GM21515 (cell line): Measurements from ENCODE around the gene BCL2L2.
"Not testable (repeated sequence)": the region's sequence is repeated elsewhere in the genome, so short reads cannot be mapped to it uniquely, and the experiment has no call there.

Experiments used
- ATAC-seq: cut with Tn5 transposase; IDR thresholded peaks from one replicate; pipeline ENCODE4 v1.9.1; 2021; ENCODE audit not compliant: unreplicated experiment

Gene BCL2L2

DNA sequence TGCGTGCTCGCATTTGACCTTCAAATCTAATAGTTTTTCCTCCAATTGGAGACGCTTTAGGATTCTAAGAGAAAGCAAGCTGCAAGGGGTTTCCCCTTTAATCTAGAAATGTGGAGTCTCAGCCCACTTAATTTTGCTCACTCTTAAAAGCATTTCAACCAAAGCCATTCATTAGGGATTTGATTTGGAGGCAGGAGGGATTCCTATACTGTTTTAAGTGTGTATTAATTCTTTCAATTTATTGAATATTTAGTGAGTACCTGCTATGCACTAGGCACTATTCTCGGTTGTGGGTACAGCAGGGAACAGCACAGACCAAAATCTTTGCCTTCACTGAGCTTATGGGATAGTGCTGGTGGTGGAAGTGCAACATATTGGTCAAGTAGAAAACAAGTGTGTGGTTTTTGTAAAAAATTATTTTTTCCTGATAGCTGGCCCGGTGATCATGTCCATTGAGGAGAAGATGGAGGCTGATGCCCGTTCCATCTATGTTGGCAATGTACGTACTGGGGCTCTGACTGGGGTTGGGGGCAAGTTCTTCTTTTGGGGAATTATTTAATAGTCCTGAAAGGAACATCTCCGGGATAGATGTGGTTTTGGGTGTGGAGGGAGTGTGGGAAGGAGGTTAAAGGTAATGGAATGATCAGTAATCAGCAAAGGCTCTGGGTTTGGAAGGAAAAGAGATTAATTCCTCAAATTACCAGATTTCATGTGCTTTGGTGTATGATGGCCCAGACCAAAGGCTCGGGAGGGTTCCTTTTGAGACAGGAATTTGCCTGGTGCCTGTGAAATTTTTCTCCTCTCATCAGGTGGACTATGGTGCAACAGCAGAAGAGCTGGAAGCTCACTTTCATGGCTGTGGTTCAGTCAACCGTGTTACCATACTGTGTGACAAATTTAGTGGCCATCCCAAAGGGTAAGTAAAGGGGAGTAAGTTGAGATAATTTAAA, 16.2 kb downstream of the BCL2L2 start:
- ATAC-seq = no peak

GRCh38 chr14:23323838-23324454, 17.3 kb downstream of the BCL2L2 start:
- ATAC-seq = no peak

DNA sequence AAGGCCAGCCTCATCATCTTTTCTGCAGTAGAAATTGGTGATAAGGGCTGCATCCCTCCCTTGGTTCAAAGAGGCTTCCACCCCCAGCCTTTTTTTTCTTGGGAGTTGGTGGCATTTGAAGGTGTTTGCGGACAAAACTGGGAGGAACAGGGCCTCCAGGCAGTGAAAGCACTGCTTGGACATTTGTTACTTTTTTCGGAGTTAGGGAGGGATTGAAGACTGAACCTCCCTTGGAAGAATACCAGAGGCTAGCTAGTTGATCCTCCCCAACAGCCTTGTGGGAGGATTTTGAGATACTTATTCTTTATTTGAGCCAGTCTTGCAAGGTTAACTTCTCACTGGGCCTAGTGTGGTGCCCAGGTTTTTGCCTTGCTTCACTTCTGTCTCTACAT, 17.8 kb downstream of the BCL2L2 start:
- no peak for ATAC-seq

- no peak for ATAC-seq
Measured at GRCh38 chr14:23324993-23325392, 18.4 kb downstream of the BCL2L2 start.

- not testable (repeated sequence) for ATAC-seq
Measured at GRCh38 chr14:23325746-23326145, 19.1 kb downstream of the BCL2L2 start.

- no peak for ATAC-seq
Measured at GRCh38 chr14:23326491-23327332, 20.1 kb downstream of the BCL2L2 start.

DNA sequence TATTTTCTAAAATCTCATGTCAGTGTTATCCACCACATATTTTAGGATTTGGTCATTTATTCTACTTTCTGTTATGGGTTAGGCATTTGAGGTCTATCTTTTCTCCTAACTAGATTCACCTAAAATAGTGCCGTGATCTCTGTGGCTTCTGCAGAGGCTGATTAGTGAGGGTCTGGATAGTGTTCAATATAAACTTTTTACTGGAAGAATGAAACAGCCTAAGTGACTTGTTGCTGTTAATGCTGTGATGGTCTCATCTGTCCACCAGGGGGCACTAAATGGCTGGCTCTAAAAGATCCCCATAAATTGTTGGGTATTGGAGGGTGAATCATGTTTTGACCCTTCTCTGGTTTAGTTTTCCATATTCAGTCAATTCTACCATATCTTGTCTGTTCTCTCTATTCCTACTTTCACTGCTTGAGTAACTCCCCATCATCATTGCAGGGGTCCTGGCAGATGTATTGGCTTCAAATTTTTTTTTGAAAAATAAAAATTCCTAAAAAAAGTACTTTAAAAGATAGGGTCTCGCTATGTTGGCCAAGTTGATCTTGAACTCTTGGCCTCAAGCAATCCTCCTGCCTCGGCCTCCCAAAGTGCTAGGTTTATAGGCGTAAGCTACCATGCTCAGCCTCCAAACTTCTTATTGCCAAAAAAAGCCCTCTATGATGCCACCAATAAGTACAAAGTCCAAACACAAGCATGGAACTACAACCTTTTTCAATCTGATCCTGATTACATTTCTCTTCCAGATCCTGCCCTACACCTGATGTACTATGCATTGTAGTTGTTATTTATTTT, 21.5 kb downstream of the BCL2L2 start:
- ATAC-seq = no peak

DNA sequence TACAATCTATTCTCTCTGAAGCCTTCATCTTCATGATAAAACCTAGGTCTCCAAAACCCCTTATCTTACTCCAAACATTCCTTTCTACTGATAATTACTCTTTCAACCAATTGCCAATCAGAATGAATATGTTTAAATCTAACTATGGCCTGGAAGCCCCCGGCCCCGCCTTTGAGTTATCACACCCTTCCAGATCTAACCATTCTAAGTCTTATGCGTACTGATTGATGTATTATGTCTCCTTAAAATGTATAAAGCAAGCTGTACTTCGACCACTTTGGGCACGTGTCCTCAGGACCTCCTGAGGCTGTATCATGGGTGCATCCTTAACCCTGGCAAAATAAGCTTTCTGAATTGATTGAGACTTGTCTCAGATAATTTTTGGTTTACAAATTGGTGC, 29.0 kb downstream of the BCL2L2 start:
- ATAC-seq = no peak

DNA sequence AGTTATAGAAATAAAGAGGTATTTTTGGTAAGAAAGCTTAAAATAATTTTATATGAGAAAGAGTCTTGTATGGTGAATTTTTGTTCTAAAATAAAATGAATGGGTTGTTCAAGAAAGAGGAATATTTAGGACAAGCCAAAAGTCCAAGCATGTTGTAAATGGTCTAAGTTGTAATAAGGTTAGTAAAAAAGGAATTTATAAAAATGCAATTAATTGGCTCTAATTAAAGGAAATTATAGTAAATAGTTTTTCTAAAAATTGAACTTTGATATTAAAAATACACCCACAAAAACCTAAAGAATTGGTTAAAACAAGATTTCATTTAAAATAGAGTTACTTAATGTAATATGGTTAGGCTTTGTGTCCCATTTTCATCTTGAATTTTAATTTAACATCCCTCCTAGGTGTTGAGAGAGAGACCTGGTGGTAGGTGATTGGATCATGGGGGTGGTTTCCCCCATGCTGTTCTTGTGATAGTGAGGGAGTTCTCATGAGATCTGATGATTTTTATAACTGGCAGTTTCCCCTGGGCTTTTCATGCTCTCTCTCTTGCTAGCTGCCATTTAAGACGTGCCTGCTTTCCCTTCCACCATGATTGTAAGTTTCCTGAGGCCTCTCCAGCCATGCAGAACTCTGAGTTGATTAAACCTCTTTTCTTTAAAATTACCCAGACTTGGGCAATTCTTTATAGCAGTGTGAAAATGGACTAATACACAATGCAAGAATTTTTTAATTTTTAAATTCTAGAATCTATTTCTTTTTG, 33.1 kb downstream of the BCL2L2 start:
- ATAC-seq = no peak

DNA sequence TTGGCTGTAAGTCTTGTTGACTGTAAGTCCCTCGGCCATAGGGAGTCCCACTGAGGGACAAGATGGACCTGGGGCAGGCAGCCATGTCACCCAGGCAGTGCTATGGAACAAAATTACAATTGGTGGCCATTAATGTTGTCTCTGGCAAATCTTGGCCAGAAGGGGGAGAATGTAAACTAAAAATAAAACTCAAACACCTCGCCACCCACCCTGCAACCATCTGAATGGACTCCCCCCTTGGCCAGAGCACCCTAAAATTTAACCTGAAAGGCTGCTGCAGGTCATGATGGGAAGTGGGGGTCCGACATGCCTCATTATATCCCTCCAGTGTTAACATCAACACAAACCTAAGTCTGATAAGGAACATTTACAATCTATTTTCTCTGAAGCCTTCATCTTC, 37.8 kb downstream of the BCL2L2 start:
- no peak for ATAC-seq

GRCh38 chr14:23345987-23346692, 39.5 kb downstream of the BCL2L2 start:
- no peak for ATAC-seq

GRCh38 chr14:23346693-23347405, 40.2 kb downstream of the BCL2L2 start:
- no peak for ATAC-seq

GRCh38 chr14:23347406-23348296, 41.0 kb downstream of the BCL2L2 start:
- ATAC-seq = no peak

- no peak for ATAC-seq
Measured at GRCh38 chr14:23348297-23348655, 41.6 kb downstream of the BCL2L2 start.

GRCh38 chr14:23349156-23349845, 42.7 kb downstream of the BCL2L2 start:
- ATAC-seq = no peak

GRCh38 chr14:23351681-23352505, 45.3 kb downstream of the BCL2L2 start:
- ATAC-seq = no peak
